NCI-H2081 treated with DMSO at 0.1 percent for 48 hours (cell line): ENCODE data around the gene SLFN12L.

Experiments used
- DNase-seq: peaks from one replicate; lab custom pipeline; 2025; lab: John Stamatoyannopoulos, UW

Gene SLFN12L

DNA sequence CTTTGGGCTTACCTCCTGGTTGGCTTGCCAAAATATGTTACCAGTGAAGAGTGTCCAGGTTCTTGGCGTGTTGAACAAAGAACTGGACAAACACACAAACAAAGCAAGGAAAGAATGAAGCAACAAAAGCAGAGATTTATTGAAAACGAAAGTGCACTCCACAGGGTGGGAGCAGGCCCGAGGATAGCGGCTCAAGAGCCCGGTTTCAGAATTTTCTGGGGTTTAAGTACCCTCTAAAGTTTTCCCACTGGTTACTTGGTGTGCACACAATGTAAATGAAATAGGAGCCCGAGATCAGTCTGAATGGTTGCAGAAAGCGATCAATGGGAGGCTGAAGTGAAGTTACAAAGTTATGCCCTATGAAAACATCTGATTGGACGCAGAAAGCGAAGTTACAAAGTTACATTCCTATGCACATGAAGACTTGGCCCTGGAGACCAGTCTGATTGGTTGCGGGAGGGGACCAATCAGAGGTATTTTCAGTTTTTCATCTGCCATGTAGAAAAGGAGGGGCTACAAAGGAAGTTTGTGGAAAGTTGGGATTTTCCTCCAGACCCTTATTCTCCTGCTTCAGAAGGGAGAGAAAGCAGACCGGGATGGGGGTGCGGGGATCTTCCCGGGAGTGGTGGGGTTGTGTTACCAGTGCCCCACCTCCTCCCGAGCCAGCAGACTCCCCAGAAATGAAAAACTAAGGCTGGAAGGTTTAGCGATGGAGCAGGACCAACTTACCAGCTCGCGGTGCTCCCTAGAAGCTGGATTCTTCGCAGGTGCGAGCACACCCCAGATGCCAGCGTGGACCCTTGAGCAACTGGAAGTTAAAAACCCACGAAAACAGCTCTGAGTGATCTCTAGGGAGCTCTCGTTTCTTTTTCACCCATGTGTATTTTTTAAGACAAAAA, 105.1 kb downstream of the SLFN12L start, which contains the start of gene SLFN12:
SLFN12 (minus strand) TSS at position 325 of the 899 bp plus-strand sequence. CDS start 9,472 bp downstream, outside the sequence.
- no peak for DNase-seq

DNA sequence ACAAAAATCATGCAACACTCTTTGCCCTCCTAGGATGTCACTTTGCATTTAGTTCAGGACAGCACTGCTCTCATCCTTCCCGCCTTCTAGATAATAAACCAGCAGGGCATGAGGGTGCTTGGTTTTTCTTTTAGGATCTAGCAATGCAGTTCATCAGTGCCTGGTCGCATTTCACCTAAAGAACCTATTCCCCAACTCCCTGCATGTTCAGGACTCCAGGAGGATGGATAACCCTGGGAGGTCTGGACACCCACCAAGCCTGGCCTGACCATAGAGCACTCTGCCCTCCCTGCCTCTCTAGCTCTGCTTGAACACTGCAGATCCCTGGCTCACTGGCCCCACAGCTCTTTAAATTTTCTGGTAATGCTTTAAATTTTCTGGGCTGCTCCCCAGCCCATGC, 107.8 kb downstream of the SLFN12L start:
- no peak for DNase-seq

DNA sequence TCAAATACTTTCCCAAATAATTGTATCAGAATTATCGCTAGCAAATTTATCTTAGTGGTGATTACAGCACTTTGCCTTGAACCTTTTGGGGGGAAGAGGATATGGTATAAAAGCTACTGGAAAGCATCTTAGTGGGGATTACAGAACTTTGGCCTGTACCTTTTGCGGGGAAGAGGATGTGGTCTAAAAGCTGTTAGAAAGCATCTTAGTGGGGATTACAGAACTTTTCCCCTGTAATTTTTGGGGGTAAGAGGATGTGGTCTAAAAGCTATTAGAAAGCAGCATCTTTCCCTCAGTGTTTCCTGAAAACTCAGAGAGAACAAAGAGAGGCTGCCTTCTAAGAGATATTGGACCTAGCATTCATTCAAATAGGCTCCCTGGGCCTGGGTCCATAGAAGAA, 109.2 kb downstream of the SLFN12L start:
- no peak for DNase-seq

DNA sequence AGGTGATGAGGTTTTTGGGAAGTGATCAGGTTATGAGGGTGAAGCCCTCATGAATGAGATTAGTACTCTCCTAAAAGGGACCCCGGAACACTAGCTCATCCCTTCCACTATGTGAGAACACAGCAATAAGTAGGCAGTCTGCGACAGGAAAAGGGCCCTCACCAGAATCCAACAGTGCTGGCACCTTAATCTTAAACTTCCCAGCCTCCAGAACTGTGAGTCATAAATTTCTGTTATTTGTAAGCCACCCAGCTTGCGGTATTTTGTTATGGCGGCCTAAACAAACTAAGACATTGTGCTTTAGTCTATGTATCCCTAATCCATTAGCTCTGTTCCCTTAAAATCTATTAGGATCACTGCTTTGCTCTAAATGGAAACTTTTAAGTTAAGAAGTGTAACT, 113.7 kb downstream of the SLFN12L start:
- no peak for DNase-seq
